Heart right ventricle (tissue), 16 donors: ENCODE measurements around the gene FANCI. TPM values are rescaled to one million over a fixed set of nuclear protein-coding genes. Genes with fewer than 3 reads are reported as not detected.

Source experiments
- ATAC-seq, 8 donors: fragments of 200-7000 bp; cut with Tn5 transposase; one replicate each; pipeline ENCODE4 v1.9.1; 2020; ENCODE audit warnings: mild to moderate bottlenecking in 8 of 8, moderate library complexity in 8 of 8, moderate number of reproducible peaks in 1 of 8
- DNase-seq, 2 donors: peaks; one replicate each; pipeline ENCODE4 v3.0.0-alpha.2; 2020
- H3K27ac ChIP-seq, 10 donors: fragments of 200-600 bp; sonication (generic) in 2 of 10; one replicate each; pipeline versions ENCODE4 v1.5.0 to v1.8.0; 2020 to 2022; ENCODE audit warnings: mild to moderate bottlenecking in 3 of 10
- H3K27me3 ChIP-seq, 7 donors: fragments of 200-600 bp; one replicate each; pipeline ENCODE4 v1.8.0; 2021 to 2022; ENCODE audit warnings: mild to moderate bottlenecking in 2 of 7
- H3K36me3 ChIP-seq, 9 donors: fragments of 200-600 bp; sonication (generic) in 1 of 9; one replicate each; pipeline versions ENCODE4 v1.5.0 to v1.8.0; 2020 to 2022; ENCODE audit warnings: mild to moderate bottlenecking in 2 of 9
- H3K4me1 ChIP-seq, 9 donors: fragments of 200-600 bp; sonication (generic) in 1 of 9; one replicate each; pipeline versions ENCODE4 v1.5.0 to v1.8.0; 2020 to 2022; ENCODE audit warnings: mild to moderate bottlenecking in 4 of 9
- H3K4me3 ChIP-seq, 10 donors: fragments of 200-600 bp; sonication (generic) in 2 of 10; one replicate each; pipeline versions ENCODE4 v1.5.0 to v1.8.0; 2020 to 2022; ENCODE audit warnings: mild to moderate bottlenecking in 7 of 10, moderate library complexity in 2 of 10
- H3K9me3 ChIP-seq, 11 donors: fragments of 200-600 bp in 10 of 11; sonication (generic) in 2 of 11; one replicate each; pipeline versions ENCODE4 v1.5.0 to v1.8.0; 2013 to 2022; ENCODE audit warnings: mild to moderate bottlenecking in 2 of 11, control low read depth in 1 of 11, moderate library complexity in 1 of 11
- CTCF ChIP-seq, 9 donors: fragments of 200-600 bp; sonication (generic) in 2 of 9; IDR thresholded peaks; one replicate each; pipeline versions ENCODE4 v1.5.0 to v1.8.0; 2021 to 2022; ENCODE audit warnings: antibody characterized with exemption in 9 of 9, mild to moderate bottlenecking in 5 of 9, moderate library complexity in 1 of 9
- WGBS, 2 donors: extraction: QIAGEN DNeasy Blood & Tissue Kit; methylation state at CpG; one replicate each; pipeline ENCODE4 v1.1.7; 2013; ENCODE audit warnings: inconsistent platforms in 1 of 2; 5-methylcytosine and 5-hydroxymethylcytosine counted together
- intact Hi-C, 10 donors: fragments of 100-400 bp; cut with DNase I; formaldehyde crosslinking; loops; one replicate each; pipeline versions ENCODE4 v1.11.1 to v1.14.2; 2022
- polyA plus RNA-seq, 2 donors: library from polyadenylated mRNA; stranded (reverse); fragments of 200-250 nt; gene quantifications; one replicate each; pipeline ENCODE4 v1.2.3, GENCODE V29; 2013
- total RNA-seq, 10 donors: library from RNA; stranded (reverse); fragmentation: NEBNext Ultra II Directional in 3 of 10; extraction: Animal tissue kit (Norgen Biotek cat#: 25700) in 3 of 10; gene quantifications; one replicate each; pipeline versions ENCODE4 v1.2.1 to v1.2.4, GENCODE V29; 2021 to 2023
- donor health status: Arrhythmogenic right ventricular cardiomyopathy.
- donor health status: ischemic (EF 13 %, LVEDD 7.1; RV severe dilation, severe dysfunction).
- donor health status: healthy with polysubstance abuse.
- donor health status: DM: no; HTN: yes; CAD: no.
- donor health status: DM: no; HTN: no; CAD: no.
- donor health status: ischemic (EF 25% LVEDD 6.9; RV normal size, moderate dysfunction).
- donor health status: ischemic (EF 25% LVEDD 5.7; RV mildly dilated, moderate dysfunction).
- donor health status: healthy.
- donor health status: DM: yes; HTN: yes; CAD: no.
- donor health status: Ischemic cardiomyopathy.
- donor health status: ischemic (EF 35%, LVEDD 5.7; RV mildly dilated, moderate dysfunction).
- donor health status: nonischemic (EF 11% LVEDD 7.7; RV severe dilation, severe dysfunction).
- donor health status: DM: yes; HTN: yes; CAD: no.
- donor health status: PGD.
- donor health status: ischemic (EF 29% LVEDD 5.4; RV normal size, mild dysfunction).
- donor health status: nonischemic (EF 23%, LVEDD 6.1; RV moderate dilation, normal function).

The FANCI gene
- total and polyA plus RNA-seq, 12 donors: 1.3 to 9.9 (median 2.5) TPM

GRCh38 chr15:89278307-89278706, 34.5 kb downstream of the FANCI start:
- DNase-seq: no peak
- Histone ChIP-seq H3K27me3 (no peaks in the 10 kb centered on the region), H3K4me3 (no peak overlapping the region), H3K9me3 (no peaks in the 10 kb centered on the region), H3K4me1 (no peaks in the 10 kb centered on the region), H3K27ac (no peak overlapping the region), H3K36me3 (peaks cover 0 to 55% (median 0%) of the 10 kb centered on the region in 9 donors)
- TF ChIP-seq CTCF (IDR thresholded peaks at IDR 0.05): no peak
- no peak for ATAC-seq
- WGBS, 2 donors: 84 to 86% methylated on average over 1 of the region's 1 CpG
- intact Hi-C loops: no loop called here

- Histone ChIP-seq H3K9me3 (peaks cover 0 to 13% (median 0%) of the 10 kb centered on the region in 11 donors), H3K27ac (no peak overlapping the region), H3K4me3 (no peak overlapping the region), H3K4me1 (no peaks in the 10 kb centered on the region), H3K36me3 (peaks cover 0 to 66% (median 0%) of the 10 kb centered on the region in 9 donors), H3K27me3 (no peaks in the 10 kb centered on the region)
- intact Hi-C loops: no loop called here
- ATAC-seq (no peak), DNase-seq (no peak)
- WGBS, 2 donors: 98 to 99% methylated on average over 4 of the region's 4 CpGs
- TF ChIP-seq CTCF (IDR thresholded peaks at IDR 0.05): no peak
Observed at GRCh38 chr15:89282631-89283030, 38.9 kb downstream of the FANCI start.

GRCh38 chr15:89283201-89283600, 39.4 kb downstream of the FANCI start:
- H3K27ac ChIP-seq: no peak overlapping the region
- DNase-seq: no peak
- no peak for TF ChIP-seq CTCF (IDR thresholded peaks at IDR 0.05)
- intact Hi-C loops: no loop called here
- peaks cover 0 to 71% (median 0%) of the 10 kb centered on the region in 9 donors for H3K36me3 ChIP-seq
- no peak for ATAC-seq
- H3K4me1 ChIP-seq: no peaks in the 10 kb centered on the region
- H3K27me3 ChIP-seq: no peaks in the 10 kb centered on the region
- H3K4me3 ChIP-seq: no peak overlapping the region
- H3K9me3 ChIP-seq: peaks cover 0 to 13% (median 0%) of the 10 kb centered on the region in 11 donors
- WGBS, 2 donors: 80 to 98% methylated on average over 4 of the region's 4 CpGs

- no peaks in the 10 kb centered on the region for H3K4me1 ChIP-seq
- ATAC-seq (no peak), DNase-seq (no peak)
- no peak overlapping the region for H3K4me3 ChIP-seq
- TF ChIP-seq CTCF (IDR thresholded peaks at IDR 0.05): no peak
- no peaks in the 10 kb centered on the region for H3K9me3 ChIP-seq
- H3K36me3 ChIP-seq: peaks cover 0 to 71% (median 0%) of the 10 kb centered on the region in 9 donors
- intact Hi-C loops: loop anchor here in 3 of 10 donors (10.0 kb wide), 2 partner anchors 77 to 87 kb away; no protein-coding TSS in a partner anchor
- no peak overlapping the region for H3K27ac ChIP-seq
- no peaks in the 10 kb centered on the region for H3K27me3 ChIP-seq
- WGBS, 2 donors: 85 to 97% methylated on average over 2 of the region's 2 CpGs
Observed at GRCh38 chr15:89291934-89292438, 48.2 kb downstream of the FANCI start.
